ES-I3 (cell line): ENCODE measurements around the gene EVX2.

ENCODE experiments used
- H3K36me3 ChIP-seq: 2 replicates; pipeline ENCODE4 v1.6.1; 2013; ENCODE audit warnings: mild to moderate bottlenecking, low read length, control low read depth, moderate library complexity; ENCODE audit not compliant: insufficient read depth
- H3K4me1 ChIP-seq: 2 replicates; pipeline ENCODE4 v1.6.1; 2013; ENCODE audit warnings: mild to moderate bottlenecking, control low read depth, low read length; ENCODE audit not compliant: insufficient read depth
- H3K9ac ChIP-seq: 2 replicates; pipeline ENCODE4 v1.6.1; 2013; ENCODE audit warnings: low read depth, mild to moderate bottlenecking, low read length, moderate library complexity
- H3K9me3 ChIP-seq: 2 replicates; pipeline ENCODE4 v1.6.1; 2013; ENCODE audit warnings: mild to moderate bottlenecking, low read length, moderate library complexity; ENCODE audit not compliant: control insufficient read depth, insufficient read depth

The EVX2 gene

DNA sequence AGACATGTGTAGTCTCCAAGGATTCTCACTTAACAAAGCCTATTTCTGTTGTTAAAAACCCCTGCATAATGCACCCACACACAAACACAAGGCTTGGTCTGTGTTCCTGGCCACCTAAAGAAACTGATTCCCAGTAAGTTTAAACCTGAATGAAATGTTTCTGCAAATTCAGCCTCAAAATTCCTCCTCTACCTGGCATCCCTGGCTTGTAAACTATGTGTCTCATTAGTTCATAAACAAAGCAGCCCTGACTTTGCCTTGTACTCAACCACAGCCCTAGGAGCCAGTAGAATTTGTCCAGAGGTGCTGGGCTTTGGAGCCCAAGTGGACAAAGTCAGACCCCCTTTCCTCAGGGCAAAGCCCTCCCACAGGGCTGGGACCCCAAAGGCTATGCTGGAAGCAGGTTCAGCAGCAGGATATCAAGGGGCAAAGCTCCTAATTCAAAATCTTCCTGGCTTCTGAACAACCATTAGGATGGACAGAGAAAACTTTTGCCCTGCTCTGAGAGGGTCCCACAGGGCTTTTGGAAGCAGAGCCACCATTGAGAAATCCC, 6.2 kb upstream of the EVX2 start:
- Histone ChIP-seq H3K36me3 (no peaks in the 10 kb centered on the region), H3K9me3 (0 out of 2 replicates have a peak, but pooled peaks cover 4% of the 10 kb centered on the region), H3K4me1 (no peaks in the 10 kb centered on the region), H3K9ac (no peak overlapping the region)

DNA sequence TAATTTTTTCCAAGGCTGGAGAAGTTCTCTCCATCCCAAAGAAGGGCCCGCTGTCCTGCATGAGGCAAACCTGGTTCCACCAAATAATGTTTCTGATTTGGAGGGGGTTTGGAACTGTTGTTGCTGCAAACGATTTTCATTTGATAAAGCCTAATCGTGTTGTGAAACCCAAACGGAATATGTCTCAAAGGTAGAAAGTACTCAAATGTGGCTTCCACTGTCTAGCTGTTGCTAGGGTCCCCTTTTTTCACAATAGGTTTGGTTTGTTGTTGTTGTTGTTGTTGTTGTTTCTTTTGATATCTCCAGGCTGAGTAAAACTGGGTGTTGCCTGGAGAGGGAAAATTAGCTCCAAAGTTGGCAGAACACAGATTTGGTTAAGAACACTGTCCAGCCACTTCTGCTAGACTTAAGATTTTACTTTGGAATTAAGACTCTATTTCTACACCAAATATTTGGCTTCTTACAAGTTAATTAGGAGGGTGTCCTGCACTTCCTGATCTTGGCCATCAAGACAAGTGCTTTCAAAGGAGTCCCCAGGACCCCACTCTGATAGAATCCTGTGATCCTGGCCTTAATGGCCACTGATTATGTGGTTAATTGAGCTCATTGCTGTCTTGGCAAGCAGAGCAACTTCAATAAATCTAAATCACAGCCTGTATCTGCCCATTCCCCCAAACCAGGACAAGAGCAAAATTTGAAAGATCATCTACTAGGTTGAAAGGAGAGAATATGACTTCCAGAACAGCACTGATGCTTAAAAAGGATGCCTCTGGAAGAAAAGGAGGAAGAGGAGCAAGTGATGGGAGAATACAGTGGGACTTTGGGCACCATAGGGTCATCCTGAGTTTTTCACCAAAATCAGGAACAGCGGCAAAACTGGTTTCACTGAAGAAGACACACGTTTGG, 5.4 kb upstream of the EVX2 start:
- H3K9ac ChIP-seq, result no peak overlapping the region
- H3K9me3 ChIP-seq, result 0 out of 2 replicates have a peak, but pooled peaks cover 4% of the 10 kb centered on the region
- H3K36me3 ChIP-seq, result no peaks in the 10 kb centered on the region
- no peaks in the 10 kb centered on the region for H3K4me1 ChIP-seq

DNA sequence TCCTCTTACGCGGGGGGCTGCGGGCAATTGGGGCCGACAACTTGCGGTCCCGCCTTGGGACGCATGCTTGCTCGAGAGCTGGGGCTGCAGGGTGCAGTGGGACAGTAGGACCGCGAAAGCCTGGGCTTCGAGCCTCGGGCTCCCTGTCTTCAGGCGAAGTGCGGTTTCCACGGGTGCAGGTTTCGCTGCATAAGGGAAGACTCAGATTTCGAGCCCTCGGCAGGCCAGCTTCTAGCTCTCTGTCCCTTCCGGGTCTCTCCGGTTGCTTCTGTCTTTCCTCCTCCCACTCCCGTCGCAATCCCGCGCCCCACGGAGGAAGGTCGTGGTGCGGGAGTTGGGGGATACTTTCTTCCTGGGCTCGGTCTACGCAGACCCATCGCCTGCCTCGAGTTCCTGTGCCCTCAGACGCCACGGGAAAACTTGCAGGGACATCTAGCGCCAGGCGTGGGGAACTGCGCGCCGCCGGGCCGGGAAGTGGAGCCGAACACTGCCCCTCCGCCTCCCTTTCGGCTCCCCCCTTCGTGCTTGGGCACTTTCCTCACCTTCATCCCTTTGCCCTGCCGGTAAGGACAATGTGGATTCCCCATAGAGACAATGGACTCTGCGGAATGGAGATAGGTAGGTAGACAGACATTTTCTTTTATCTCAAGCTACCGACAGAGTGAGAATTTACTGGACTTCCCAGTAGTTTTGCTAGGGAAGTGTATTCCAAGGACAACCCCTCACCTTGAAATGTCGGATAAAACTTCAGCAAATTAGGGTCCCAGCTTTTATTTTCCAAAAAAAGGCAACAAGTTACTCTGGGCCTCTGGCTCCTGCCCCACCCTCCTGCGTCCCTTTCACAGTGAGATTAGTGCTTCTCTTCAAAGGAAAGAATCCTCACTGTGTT, 4.5 kb upstream of the EVX2 start:
- H3K4me1 ChIP-seq, result no peaks in the 10 kb centered on the region
- peak overlapping the region; percentile 43; the same call in 1 of the 2 replicates for H3K9ac ChIP-seq
- 0 out of 2 replicates have a peak, but pooled peaks cover under 1% of the 10 kb centered on the region for H3K9me3 ChIP-seq
- H3K36me3 ChIP-seq, result no peaks in the 10 kb centered on the region

DNA sequence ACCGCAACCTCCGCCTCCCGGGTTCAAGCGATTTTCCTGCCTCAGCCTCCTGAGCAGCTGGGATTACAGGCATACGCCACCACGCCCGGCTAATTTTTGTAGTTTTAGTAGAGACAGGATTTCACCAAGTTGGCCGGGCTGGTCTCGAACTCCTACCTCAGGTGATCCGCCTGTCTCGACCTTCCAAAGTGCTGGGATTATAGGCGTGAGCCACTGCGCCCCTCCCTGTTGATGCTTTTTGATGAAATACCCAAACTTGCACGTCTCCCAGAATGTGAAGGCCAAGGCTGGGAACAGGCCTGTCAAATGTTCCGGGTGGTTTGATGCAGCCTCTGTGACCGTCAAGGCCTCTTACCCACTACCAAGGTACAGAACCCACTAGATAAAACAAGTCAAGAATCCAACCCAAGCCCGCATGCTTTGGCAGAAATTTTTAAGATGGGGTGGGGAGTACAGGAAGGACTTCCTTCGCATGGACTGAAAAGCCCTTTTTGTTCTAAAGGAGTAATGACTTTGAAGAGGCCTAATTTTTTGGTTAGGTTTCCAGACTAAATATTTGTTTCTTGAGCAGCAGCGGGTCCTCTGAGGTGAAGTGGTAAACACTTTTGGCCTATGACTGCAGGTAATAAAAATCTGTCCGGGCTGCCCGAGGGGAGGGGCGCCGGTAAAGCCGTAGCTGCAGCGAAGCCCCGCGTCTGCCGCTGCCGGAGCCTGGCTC, 3.7 kb upstream of the EVX2 start:
- no peaks in the 10 kb centered on the region for H3K36me3 ChIP-seq
- H3K4me1 ChIP-seq, result no peaks in the 10 kb centered on the region
- peak overlapping the region; percentile 43; the same call in 1 of the 2 replicates for H3K9ac ChIP-seq
- no peaks in the 10 kb centered on the region for H3K9me3 ChIP-seq

DNA sequence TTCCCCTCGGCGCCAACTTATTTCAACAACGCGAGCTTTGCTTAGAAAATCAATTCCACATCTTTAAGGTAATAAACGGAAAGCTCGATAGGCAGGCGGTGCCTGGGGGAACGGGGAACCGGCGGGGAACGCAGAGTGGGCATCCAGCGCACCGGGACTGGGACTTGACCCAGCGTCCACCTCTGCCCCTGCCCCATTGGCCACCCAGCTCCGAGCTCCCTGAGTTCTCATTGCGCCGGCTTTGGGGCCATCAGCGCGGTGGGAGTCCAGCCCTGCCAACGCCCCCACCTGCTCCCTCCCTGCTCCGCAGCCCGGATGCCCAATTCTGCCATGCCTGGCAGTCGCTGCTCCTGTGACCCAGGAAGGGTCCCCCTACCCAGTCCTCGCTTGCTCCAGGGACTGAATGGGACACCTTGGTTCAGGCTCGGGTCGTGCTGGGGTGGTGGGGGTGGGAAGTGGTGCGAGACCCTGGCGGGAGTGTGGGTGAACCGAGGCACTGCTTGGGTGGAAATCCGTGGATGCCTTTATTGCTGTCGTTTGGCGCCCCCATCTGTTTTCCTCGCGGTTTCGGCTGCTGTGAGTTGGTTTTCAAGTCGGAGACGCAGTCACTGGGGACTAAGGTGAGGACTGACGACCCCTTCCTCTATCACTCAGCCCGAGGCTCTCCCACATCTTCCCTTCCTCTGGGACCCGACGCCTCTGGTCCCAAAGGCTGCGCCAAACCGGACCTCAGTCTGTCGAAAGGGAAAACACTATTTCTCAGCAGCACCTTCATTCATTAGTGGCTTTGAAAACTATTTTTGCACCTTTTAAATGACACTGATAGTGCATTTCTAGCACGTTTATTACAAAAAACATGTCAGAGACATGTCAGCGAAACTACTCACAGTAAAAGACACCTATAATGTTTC, 2.4 kb upstream of the EVX2 start:
- Histone ChIP-seq H3K4me1 (no peaks in the 10 kb centered on the region), H3K9ac (peak overlapping the region; percentile 44; the same call in 1 of the 2 replicates), H3K9me3 (no peaks in the 10 kb centered on the region), H3K36me3 (no peaks in the 10 kb centered on the region)

DNA sequence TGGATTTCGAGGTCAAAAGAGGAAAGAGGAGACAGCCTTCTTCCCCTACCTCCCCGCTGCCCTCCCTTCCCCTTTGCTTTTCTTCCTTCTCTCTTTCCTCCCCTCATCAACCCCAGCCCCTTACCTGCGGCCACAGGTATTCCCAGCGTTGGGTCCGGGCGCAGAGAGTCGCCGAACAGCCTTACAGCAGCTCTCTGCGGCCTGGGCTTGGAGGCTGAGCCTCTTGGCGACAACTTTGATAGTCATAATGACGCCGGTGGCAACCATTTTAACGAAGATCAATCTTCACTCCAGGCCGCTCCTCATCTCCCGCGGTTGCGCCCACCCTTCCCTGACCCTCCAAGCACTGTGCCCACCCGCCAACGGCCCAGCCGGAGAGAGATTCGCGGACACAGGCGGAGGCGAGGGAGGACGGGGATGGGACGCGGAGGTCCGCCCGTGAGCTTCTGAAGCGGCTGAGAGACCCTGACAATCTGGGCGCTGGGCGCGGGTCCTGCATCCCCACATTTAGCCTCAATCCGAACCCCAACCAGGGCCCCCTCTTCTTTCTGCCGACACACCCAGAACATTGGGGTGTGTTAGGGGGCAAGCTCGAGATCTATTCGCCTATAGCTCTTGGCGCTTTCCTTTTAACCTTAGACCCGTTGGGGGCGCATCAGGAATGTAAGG, 1.5 kb upstream of the EVX2 start:
- Histone ChIP-seq H3K9me3 (no peaks in the 10 kb centered on the region), H3K9ac (peak overlapping the region; percentile 44; the same call in 1 of the 2 replicates), H3K4me1 (no peaks in the 10 kb centered on the region)

DNA sequence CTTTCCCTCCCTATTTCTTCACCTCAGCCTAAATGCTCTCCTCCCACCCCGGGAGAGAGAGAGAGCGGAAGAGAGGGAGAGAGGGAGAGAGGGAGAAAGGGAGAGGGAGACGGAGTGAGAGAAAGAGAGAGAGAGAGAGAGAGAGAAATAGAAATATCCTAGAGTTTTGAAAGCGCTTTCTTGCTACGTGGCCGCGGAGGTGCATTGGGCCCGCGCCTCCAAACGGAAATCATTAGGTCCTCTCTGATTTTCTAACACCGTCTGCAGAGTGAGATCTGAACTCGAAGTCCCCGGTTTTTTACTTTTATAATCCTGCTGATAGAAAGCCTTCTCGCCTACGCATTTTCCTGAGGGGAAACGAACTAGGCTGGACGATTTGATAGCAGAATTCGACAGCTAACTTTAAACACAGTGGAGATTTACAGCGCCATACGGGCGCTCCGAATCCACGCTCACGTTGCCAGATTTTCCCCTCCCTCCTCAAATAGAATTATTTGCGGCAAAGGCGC, 903 bp upstream of the EVX2 start:
- Histone ChIP-seq H3K9ac (peak overlapping the region; percentile 44; the same call in 1 of the 2 replicates), H3K4me1 (no peaks in the 10 kb centered on the region), H3K9me3 (no peaks in the 10 kb centered on the region), H3K36me3 (no peaks in the 10 kb centered on the region)

More for the DNA sequence above, 1.5 kb upstream of the EVX2 start:
- H3K36me3 ChIP-seq, result no peaks in the 10 kb centered on the region

DNA sequence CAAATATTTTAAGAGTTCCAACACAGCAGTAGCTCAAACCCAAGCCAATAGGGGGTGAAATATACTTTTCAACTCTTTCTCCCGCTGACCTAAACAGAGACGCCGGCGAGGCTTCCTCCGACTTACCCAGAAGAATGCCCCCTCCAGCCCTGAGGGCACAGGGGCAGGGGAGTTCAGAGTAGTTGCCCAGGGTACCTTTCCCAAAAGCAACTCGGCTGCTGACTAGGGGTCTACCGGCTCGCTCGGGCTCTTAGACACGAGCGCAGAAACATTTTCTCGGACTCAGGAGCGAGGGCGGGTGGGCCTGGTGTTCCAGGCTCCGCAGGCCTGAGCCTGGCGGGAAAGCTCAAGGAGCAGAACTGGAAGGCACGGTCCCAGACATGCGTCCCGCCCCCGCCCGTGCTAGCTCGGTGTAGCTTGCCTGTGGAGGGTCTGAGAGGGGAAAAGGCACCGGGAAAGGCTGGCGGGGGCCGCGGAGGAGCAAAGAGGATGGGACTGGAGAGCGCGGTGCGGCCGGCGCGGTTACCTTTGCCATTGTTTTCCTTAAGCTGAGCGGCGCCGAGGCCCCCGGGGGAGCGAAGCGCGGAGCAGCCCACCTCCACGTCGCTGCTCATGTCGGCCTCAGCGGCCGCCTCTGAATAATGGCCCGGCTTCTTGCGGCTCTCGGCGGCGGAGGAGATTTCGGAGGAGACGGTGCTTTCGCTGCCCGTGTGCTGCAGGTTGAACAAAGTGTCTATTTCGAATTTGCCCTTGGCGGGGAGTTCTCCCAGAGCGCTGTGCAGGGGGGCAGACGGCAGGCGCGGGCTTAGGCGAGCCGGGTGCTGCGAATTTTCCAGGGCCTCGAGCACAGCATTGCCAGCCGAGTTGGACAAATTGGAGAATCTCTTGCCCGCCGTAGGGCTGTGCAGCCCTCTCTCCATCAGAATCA, 674 bp downstream of the EVX2 start:
- Histone ChIP-seq H3K9me3 (no peaks in the 10 kb centered on the region), H3K36me3 (no peaks in the 10 kb centered on the region), H3K9ac (peak overlapping the region; percentile 24; the same call in 1 of the 2 replicates), H3K4me1 (no peaks in the 10 kb centered on the region)

DNA sequence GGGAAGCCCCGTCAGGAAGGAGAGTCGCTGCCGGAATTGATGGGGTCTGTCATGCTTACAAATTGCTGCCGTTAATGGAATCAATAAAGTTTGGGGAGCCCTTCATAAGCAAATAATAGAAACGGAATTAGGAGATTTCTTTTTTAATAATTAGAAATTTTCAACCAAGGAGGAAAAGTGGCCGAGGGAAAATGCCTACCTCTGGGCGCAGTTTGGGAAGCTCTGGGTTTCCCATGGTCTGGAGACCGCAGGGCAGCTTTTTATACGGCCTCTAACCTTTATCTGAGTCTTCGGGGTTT, 1.3 kb downstream of the EVX2 start:
- no peaks in the 10 kb centered on the region for H3K9me3 ChIP-seq
- H3K4me1 ChIP-seq, result no peaks in the 10 kb centered on the region
- H3K9ac ChIP-seq, result peak overlapping the region; percentile 24; the same call in 1 of the 2 replicates
- H3K36me3 ChIP-seq, result no peaks in the 10 kb centered on the region

DNA sequence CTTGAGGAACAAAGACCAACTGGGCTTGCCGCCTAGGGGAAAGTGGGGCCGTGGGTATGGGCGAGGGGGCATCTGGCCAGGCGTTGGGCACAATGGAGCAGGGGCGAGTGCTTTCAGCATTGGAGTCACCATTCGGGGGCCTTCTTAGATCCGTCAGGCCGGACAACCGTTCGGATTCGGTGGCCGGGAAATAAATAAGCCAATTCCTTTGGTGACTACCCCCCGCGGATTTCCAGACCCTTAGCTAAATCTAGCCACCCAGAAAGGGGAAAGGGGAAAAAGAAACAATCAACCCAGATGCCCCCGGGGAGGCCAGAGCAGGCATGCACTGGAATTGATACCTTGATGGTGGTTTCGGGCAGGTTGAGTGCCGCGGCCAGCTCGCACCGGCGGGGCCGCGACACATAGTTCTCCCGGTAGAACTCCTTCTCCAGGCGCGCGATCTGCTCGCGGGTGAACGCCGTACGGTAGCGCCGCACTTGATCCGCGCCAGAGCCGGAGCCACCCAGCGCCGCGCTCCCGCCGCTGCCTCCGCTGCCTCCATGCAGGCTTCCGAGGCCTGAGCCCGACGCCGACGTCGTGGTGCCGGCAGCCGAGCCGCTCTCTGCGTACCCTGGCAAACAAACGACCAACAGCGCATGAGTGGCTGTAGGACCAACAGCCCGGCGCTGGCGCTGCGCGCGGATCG, 1.8 kb downstream of the EVX2 start:
- no peaks in the 10 kb centered on the region for H3K36me3 ChIP-seq
- H3K4me1 ChIP-seq, result no peaks in the 10 kb centered on the region
- H3K9ac ChIP-seq, result peak overlapping the region; percentile 21; the same call in 1 of the 2 replicates
- H3K9me3 ChIP-seq, result no peaks in the 10 kb centered on the region

DNA sequence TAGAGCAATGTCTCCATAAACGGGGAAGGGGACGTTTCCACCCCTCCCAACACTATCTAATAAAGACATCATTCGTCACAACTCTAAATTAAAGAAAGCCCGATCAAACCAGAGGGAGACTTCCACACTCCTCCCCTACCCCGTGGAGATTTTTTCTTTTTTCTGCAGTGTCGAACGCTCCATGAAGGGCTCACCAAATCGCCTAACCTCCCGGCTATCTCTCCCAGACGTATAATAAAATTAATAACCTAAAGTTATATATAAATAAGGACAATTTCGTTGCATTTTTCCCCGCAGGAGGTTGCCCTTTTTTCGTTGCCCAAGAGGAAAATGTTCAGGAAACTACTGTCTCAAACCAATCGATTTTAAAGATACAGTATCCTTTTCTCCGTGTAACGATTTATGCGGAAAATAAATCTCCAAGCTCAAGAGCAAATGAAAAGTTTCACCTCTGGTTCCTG, 2.4 kb downstream of the EVX2 start:
- no peaks in the 10 kb centered on the region for H3K36me3 ChIP-seq
- no peak overlapping the region; the same call in 1 of the 2 replicates for H3K9ac ChIP-seq
- H3K4me1 ChIP-seq, result no peaks in the 10 kb centered on the region
- H3K9me3 ChIP-seq, result no peaks in the 10 kb centered on the region
